ENCODE results near the gene TRIM17. TPM values are rescaled to one million over a fixed set of nuclear protein-coding genes. Genes with fewer than 3 reads are reported as not detected.
A peak's percentile ranks its signal among the peaks of the same experiment; 100 is the strongest.

TRIM17 gene
- total and polyA plus RNA-seq, 9 of the 15 experiments (the other 6 are each of a cell fraction or from before 2014, with no cell fraction given): not detected

DNA sequence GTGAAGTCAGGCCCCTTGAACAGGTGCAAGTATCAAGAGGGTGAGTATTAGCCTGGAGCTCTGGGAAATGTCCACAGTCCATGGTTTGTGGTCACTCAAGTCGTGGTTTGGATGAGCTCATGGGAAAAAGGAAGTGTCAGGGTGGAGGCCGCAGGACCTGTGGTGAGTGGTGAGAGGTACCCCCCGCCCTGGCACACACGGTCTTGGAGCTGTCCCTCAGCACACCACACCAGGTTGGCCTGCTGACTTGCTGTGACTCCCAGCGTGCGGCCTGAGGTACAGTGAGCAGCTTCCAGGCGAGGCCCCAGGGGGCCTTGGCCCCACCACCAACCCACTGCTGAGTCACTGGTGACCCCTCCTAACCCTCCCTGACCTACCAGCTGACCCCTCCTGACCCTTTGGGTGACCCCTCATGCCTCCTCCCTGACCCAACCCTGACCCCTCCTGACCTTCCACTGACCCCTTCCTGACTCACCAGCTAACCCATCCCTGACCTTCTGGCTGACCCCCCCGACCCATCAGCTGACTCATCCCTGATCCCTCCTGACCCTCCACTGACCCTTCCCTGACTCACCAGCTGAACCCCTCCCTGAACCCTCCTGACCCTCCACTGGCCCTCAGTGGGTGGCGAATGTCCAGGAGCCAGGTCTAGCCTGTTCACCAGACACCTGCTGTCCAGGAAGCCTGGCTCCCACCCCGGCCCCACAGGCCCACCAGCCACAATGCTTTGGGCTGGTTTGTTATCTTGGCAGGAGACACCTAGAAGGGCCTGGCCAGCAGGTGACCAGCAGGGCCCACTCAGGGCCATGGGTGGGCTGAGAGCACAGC is 35.7 kb upstream of the TRIM17 start (continued):
- TF ChIP-seq, protein P1, sequence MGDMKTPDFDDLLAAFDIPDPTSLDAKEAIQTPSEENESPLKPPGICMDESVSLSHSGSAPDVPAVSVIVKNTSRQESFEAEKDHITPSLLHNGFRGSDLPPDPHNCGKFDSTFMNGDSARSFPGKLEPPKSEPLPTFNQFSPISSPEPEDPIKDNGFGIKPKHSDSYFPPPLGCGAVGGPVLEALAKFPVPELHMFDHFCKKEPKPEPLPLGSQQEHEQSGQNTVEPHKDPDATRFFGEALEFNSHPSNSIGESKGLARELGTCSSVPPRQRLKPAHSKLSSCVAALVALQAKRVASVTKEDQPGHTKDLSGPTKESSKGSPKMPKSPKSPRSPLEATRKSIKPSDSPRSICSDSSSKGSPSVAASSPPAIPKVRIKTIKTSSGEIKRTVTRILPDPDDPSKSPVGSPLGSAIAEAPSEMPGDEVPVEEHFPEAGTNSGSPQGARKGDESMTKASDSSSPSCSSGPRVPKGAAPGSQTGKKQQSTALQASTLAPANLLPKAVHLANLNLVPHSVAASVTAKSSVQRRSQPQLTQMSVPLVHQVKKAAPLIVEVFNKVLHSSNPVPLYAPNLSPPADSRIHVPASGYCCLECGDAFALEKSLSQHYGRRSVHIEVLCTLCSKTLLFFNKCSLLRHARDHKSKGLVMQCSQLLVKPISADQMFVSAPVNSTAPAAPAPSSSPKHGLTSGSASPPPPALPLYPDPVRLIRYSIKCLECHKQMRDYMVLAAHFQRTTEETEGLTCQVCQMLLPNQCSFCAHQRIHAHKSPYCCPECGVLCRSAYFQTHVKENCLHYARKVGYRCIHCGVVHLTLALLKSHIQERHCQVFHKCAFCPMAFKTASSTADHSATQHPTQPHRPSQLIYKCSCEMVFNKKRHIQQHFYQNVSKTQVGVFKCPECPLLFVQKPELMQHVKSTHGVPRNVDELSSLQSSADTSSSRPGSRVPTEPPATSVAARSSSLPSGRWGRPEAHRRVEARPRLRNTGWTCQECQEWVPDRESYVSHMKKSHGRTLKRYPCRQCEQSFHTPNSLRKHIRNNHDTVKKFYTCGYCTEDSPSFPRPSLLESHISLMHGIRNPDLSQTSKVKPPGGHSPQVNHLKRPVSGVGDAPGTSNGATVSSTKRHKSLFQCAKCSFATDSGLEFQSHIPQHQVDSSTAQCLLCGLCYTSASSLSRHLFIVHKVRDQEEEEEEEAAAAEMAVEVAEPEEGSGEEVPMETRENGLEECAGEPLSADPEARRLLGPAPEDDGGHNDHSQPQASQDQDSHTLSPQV (IDR thresholded peaks at IDR 0.05): no peak; the same call in 1 of the 2 replicates
- TF ChIP-seq FOXJ3 (CRISPR knock-in tag; IDR thresholded peaks at IDR 0.05) (no peak), TBP (optimal IDR thresholded peaks at IDR 0.05; ENCODE audit: low read depth, low read length) (no peak), POLR2B (IDR thresholded peaks at IDR 0.05; ENCODE audit: low read depth, partially characterized antibody) (peak; percentile 59), BDP1 (IDR thresholded peaks at IDR 0.05; ENCODE audit: insufficient read depth, insufficient read length) (no peak), SMARCA4 (IDR thresholded peaks at IDR 0.05) (peak; percentile 92), GTF2A2 (tag; IDR thresholded peaks at IDR 0.05) (no peak), HLTF (IDR thresholded peaks at IDR 0.05) (peak; percentile 77), TARDBP (IDR thresholded peaks at IDR 0.05) (no peak), NCOR1 (IDR thresholded peaks at IDR 0.05) (peak; percentile 92), ELF4 (CRISPR knock-in tag; IDR thresholded peaks at IDR 0.05) (peak; percentile 98), JUND (IDR thresholded peaks at IDR 0.05; ENCODE audit: borderline replicate concordance, low read depth, low read length) (peak; percentile 96), JUND (tag; IDR thresholded peaks at IDR 0.05; ENCODE audit: borderline replicate concordance, low read depth, low read length) (peak; percentile 95; the same call in 2 of the 3 replicates)
- TF ChIP-seq, protein P2, sequence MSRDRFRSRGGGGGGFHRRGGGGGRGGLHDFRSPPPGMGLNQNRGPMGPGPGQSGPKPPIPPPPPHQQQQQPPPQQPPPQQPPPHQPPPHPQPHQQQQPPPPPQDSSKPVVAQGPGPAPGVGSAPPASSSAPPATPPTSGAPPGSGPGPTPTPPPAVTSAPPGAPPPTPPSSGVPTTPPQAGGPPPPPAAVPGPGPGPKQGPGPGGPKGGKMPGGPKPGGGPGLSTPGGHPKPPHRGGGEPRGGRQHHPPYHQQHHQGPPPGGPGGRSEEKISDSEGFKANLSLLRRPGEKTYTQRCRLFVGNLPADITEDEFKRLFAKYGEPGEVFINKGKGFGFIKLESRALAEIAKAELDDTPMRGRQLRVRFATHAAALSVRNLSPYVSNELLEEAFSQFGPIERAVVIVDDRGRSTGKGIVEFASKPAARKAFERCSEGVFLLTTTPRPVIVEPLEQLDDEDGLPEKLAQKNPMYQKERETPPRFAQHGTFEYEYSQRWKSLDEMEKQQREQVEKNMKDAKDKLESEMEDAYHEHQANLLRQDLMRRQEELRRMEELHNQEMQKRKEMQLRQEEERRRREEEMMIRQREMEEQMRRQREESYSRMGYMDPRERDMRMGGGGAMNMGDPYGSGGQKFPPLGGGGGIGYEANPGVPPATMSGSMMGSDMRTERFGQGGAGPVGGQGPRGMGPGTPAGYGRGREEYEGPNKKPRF (IDR thresholded peaks at IDR 0.05; ENCODE audit: low read depth, low read length): no peak
- TF ChIP-seq, protein P3, sequence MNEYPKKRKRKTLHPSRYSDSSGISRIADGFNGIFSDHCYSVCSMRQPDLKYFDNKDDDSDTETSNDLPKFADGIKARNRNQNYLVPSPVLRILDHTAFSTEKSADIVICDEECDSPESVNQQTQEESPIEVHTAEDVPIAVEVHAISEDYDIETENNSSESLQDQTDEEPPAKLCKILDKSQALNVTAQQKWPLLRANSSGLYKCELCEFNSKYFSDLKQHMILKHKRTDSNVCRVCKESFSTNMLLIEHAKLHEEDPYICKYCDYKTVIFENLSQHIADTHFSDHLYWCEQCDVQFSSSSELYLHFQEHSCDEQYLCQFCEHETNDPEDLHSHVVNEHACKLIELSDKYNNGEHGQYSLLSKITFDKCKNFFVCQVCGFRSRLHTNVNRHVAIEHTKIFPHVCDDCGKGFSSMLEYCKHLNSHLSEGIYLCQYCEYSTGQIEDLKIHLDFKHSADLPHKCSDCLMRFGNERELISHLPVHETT (CRISPR knock-in tag; conservative IDR thresholded peaks at IDR 0.05 in 1 of 2, IDR thresholded peaks at IDR 0.05 in 1 of 2): no peak
- TF ChIP-seq, protein P4, sequence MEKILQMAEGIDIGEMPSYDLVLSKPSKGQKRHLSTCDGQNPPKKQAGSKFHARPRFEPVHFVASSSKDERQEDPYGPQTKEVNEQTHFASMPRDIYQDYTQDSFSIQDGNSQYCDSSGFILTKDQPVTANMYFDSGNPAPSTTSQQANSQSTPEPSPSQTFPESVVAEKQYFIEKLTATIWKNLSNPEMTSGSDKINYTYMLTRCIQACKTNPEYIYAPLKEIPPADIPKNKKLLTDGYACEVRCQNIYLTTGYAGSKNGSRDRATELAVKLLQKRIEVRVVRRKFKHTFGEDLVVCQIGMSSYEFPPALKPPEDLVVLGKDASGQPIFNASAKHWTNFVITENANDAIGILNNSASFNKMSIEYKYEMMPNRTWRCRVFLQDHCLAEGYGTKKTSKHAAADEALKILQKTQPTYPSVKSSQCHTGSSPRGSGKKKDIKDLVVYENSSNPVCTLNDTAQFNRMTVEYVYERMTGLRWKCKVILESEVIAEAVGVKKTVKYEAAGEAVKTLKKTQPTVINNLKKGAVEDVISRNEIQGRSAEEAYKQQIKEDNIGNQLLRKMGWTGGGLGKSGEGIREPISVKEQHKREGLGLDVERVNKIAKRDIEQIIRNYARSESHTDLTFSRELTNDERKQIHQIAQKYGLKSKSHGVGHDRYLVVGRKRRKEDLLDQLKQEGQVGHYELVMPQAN (IDR thresholded peaks at IDR 0.05; ENCODE audit: borderline replicate concordance): peak; percentile 19; the same call in 1 of the 2 replicates

Measured in K562 (cell line).